ENCODE data around the gene SCLY.
"Not testable (repeated sequence)": the region's sequence is repeated elsewhere in the genome, so short reads cannot be mapped to it uniquely, and the experiment has no call there.

DNA sequence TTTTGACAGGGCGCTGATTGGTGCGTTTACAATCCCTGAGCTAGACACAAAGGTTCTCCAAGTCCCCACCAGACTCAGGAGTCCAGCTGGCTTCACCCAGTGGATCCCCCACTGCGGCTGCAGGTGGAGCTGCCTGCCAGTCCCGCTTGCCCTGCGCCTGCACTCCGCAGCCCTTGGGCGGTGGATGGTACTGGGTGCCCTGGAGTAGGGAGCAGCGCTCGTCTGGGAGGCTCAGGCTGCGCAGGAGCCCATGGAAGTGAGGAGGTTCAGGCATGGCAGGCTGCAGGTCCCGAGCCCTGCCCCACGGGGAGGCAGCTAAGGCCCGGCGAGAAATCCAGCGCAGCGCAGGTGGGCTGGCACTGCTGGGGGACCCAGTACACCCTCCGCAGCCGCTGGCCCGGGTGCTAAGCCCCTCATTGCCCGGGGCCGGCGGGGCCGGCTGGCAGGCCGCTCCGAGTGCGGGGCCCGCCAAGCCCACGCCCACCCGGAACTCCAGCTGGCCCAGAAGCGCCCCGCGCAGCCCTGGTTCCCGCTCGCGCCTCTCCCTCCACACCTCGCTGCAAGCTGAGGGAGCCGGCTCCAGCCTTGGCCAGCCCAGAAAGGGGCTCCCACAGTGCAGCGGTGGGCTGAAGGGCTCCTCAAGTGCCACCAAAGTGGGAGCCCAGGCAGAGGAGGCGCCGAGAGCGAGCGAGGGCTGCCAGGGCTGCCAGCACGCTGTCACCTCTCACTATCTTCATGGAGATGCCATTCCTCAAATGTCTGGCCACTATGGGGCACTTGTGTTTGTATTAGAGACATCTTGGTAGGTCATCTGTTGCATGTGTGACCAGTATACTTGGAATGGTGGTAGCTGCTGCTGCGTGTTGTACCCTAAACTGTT, 2.9 kb upstream of the SCLY start:
- TF ChIP-seq, protein P1, sequence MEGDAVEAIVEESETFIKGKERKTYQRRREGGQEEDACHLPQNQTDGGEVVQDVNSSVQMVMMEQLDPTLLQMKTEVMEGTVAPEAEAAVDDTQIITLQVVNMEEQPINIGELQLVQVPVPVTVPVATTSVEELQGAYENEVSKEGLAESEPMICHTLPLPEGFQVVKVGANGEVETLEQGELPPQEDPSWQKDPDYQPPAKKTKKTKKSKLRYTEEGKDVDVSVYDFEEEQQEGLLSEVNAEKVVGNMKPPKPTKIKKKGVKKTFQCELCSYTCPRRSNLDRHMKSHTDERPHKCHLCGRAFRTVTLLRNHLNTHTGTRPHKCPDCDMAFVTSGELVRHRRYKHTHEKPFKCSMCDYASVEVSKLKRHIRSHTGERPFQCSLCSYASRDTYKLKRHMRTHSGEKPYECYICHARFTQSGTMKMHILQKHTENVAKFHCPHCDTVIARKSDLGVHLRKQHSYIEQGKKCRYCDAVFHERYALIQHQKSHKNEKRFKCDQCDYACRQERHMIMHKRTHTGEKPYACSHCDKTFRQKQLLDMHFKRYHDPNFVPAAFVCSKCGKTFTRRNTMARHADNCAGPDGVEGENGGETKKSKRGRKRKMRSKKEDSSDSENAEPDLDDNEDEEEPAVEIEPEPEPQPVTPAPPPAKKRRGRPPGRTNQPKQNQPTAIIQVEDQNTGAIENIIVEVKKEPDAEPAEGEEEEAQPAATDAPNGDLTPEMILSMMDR (IDR thresholded peaks at IDR 0.05) = not testable (repeated sequence)
- not testable (repeated sequence) for TF ChIP-seq POLR2A (IDR thresholded peaks at IDR 0.05)
